GM18870 (cell line): ENCODE results near the gene ACO2.
A peak's percentile ranks its signal among the peaks of the same experiment; 100 is the strongest.
"Not testable (repeated sequence)": the region's sequence is repeated elsewhere in the genome, so short reads cannot be mapped to it uniquely, and the experiment has no call there.

Experiments used
- ATAC-seq: cut with Tn5 transposase; IDR thresholded peaks from one replicate; pipeline ENCODE4 v1.9.1; 2021; ENCODE audit warnings: moderate library complexity; ENCODE audit not compliant: unreplicated experiment

ACO2 gene

DNA sequence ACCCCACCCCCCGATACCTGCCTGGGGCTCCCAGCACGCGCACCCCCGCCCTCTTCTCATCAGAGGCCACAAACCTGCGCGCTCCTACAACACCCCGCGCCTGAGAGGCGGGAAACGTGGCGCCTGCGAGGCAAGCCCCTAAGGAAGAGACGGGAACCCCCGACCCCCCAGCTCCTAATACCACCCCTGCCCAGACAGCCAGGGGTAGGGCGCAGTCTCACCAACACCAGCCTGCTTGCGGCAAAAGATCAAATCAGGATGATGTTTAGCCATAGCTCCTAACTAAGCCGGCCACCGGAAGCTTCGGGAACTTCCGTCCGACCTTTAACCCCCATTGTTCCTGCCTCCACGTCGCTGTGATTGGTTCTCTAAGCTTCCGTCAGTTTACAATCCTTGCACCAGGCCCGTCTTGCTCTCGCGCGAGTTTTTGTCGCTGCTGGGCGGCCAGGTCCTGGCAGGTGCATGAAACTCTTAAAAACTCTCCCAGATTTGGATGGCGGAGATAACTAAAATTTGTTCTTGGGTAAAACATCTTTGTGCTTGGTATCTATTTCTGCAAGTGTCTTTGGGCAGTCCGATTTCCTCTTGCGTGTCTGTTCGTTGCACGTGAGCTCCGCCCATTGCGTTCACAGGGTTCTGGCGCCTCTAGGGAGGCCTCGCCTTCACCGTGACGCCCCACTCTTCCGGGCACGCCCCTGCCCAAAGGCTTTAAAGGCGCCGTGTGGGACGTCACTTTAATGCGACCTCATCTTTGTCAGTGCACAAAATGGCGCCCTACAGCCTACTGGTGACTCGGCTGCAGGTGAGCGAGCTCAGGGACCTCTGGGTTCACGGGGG is at the start of gene ACO2, which contains the start of gene PHF5A:
ACO2 (plus strand) TSS at position 737 of the 837 bp plus-strand sequence; CDS start at position 767, 30 bp downstream.
PHF5A (minus strand) TSS at position 312 of the 837 bp plus-strand sequence; CDS start at position 273, 39 bp downstream.
- ATAC-seq: peak; percentile 77

DNA sequence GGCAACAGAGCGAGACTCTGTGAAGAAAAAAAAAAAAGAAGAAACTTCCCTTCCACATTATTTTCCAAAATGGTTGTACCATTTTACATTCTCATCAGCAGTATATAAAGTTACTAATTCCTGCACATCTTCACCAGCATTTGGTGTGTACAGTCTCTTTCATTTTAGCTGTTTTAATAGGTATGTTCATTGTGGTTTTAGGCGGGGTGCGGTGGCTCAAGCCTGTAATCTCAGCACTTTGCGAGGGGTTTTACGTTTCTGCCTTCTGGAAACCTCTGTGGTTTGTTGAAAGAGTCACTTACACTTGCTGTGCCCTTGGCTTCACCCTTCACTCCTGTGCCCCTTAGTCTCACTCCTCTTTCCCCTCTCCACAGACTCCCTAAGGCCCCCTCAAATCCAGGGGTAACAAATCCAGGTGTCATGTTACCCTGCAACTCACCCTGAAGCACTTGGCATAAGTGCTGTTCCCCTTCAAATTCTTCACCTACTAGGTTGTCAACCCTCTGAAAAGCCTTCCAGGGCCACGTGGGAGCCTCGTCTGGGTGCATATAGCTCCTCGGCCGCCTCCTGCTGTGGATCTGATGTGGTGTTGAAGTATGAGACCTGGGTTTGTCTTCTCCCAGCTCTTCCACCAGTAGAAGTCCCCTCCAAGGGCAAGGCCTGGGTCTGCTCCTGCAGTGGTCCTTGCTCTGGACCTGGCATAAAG is 43.1 kb upstream of the ACO2 start:
- no peak for ATAC-seq

DNA sequence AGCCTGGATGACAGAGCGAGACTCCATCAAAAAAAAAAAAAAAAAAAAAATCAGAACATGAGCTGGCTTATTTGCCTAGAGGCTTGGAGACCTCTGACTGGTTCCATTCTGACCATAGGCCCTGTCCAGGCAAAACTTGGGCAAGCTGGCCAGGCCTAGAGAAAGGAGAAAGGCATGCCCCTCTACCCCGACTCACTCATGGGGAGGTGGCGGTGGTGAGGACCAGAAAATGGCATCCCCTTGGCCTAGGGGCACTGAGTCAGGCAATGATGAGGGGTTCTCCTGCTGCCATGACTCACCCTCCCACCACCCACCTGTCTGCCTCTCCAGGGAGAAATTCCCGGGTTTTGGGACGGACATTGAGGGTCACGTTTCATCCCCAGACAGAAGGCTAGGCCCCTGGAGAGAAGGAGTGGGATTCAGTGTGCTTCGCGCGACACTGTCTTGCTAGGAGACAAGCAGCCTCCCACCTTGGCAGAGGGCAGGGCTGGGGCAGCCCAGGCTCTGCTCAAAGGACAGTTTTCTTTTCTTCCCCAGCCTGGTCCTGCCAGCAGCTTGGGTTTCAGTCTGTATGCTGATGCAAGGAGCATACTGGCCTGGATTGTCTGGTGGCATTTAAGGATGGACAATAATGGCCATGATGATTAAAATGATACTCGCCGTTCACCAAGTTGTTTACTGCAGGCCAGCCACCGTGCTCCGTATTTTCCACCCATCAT is 39.5 kb upstream of the ACO2 start:
- ATAC-seq: no peak

- no peak for ATAC-seq
Observed at GRCh38 chr22:41429951-41430332, 39.0 kb upstream of the ACO2 start.

DNA sequence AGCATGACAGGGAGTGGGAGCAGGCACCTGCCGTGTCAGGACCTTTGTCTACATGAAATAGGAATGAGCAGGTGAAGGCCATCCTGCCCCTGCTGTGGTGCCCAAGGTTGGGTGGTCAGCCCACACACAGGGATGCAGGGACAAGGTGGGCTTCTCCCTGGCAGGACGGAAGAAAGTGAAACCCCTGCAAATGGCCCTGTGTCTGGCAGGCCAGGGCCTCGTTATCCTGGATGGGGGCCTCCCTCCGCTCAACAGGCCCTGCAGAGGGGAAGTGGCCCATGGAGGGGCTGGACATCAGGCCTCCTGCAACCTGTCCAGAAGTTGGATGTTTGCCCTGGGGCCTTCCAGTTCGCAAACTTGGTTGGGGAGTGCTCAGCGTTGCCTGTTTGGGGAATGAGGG is 37.3 kb upstream of the ACO2 start:
- ATAC-seq: no peak

DNA sequence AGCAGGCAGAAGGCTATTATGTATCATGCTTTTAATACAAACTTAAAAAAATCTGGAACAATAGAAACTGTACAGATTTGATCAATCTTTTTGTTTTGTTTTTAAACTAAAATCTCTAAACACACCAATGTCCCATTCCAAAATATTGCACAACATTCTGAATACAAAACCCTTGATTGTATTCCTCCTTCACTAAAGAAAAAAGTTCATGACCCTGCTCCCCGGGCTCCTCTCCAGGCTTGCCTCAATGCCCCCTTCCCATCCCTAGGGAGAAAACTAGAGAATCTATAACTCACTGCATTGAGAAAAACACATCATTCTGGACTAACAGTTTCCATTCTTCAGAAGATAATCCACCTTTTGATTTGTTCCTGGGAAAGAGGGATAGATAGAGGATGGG is 35.4 kb upstream of the ACO2 start:
- ATAC-seq: not testable (repeated sequence)

GRCh38 chr22:41434361-41435003 is 34.4 kb upstream of the ACO2 start:
- ATAC-seq: not testable (repeated sequence)

- ATAC-seq: no peak
Observed at GRCh38 chr22:41435560-41435959, 33.4 kb upstream of the ACO2 start.

DNA sequence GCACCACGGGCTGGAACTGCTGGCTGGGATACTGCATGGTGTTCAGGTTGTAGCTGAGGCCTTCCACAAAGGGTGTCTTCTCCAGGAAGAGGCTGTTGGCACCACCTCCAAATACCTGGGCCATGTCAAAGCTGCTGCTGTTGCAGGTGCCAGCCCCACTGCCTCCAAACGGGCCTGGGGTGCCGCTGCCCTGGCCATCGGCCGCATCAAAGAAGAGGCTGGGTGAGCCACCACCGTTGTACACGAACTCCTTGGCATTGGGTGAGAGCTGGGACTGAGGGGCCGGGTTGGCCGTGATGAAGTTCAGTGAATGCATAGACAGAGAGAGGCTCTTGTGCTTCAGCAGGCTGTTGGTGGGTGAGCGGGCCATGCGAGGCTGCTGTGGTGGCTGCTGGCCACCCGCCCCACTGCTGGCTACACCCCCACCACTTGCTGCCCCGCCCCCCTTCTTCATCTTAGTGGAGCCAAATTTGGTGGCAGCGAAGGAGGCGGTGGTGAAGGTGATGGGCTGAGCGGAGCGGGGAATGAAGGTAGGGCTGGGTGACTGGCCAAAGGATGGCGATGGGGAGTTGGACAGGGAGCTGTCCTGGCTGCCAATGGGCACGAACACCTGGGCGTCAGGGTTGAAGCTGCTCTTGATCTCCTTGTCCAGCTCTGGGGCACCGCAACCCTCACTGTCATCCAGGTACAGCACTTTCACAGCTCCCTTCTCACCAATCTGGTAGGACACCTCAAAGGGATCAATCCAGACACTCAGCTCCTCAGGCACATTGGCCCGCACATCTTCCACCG is 32.4 kb upstream of the ACO2 start:
- ATAC-seq: no peak

DNA sequence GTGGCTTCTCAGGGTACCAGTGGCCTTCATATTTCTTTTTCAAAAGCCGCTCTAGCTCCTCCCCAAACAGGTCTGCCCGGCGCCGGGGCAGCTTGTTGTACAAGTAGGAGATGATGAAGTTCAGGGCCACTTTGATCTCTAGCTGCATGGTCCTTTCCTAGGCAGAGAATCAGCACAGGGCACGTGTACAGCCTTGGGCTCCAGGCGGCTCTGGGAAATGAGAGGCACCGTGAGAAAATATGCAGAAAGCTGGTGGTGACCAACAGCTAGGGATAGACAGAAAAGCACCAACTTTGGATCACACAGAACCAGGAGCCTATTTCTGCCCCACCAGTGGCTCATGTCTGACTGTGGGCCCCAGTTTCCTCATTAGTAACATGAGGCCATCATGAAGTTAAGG is 31.7 kb upstream of the ACO2 start:
- no peak for ATAC-seq

DNA sequence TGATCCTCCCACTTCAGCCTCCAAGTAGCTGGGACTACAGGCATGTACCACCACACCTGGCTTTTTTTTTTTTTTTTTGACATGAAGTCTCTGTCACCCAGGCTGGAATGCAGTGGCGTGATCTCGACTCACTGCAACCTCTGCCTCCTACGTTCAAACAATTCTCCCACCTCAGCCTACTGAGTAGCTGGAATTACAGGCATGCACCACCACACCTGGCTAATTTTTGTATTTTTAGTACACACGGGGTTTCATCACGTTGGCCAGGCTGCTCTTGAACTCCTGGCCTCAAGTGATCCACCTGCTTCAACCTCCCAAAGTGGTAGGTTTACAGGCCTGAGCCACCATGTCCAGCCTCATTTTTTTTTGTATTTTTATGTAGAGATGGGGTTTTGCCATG is 28.4 kb upstream of the ACO2 start:
- not testable (repeated sequence) for ATAC-seq

- no peak for ATAC-seq
Observed at GRCh38 chr22:41442240-41442792, 26.6 kb upstream of the ACO2 start.

- peak; percentile 57 for ATAC-seq
Observed at GRCh38 chr22:41444360-41445128, 24.4 kb upstream of the ACO2 start.

DNA sequence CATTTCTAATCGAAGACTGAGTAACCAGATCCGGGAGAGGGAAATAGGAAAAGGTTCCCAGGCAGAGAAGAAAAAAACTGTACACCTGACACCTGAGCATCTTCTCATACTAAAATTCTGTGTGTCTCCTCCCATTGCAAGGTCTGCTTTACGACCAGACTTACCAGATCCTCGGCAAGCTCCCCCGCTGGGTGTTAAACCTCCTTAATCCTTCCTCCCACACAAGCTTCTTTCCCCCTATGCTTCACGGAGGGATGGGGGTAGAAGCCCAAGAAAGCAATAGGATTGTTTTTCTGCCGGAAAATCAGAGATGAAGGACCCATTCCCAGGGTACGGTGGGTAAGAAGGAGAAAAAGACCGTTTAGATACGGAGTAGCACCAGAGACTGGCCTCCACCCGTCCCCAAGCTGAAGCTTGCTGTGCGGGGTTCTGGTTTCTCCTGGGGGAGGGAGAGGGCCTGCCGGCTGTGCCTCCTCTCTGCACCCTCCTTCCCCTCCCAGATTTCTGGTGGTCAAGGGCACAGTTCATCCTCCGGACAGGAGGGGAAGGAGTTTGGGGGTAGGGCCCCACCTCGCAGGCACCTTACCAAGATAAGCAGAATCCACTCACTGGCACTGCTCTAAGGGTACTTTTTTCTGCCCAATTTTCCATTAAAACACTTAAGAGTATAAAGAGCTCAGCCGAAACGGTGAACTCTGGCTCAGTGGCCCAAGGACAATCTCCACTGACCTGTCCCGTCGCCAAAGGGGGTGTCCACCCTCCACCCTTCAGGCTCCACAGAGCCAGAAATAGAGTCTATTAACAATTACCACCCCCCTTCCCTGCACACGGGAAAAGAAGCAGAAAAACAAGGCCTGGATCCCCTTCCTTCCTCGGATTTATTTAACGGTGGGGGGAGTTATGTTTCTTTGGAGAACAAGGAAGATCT is 23.5 kb upstream of the ACO2 start:
- ATAC-seq: no peak

DNA sequence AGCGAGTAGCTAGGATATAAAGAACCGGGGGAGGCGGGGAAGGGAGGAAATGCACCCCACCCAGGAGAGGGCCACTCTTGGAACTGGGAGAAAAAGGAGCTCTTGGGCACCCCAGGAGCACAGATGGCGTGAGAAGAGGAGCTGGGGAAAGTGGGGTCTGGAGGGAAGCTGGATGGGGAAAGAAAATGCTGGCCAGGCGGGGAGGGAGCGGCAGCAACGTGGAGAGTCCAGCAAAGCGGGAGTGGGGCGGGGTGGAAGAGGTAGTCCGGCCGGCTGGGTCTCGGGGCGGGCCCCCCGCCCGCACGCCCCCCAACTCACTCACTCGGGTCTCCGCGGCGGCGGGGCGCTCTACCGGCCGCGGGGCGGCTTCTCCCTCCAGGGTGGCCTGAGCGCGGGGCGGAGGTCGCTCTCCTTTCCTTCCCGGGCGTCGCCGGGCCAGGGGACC is 22.8 kb upstream of the ACO2 start:
- ATAC-seq: no peak

- no peak for ATAC-seq
Observed at GRCh38 chr22:41446639-41447434, 22.1 kb upstream of the ACO2 start, which contains the start of gene TOB2. Gene TOB2 (minus strand): TSS chr22:41446801. CDS start chr22:41437345, 9,456 bp downstream.
